Brain microvascular endothelial cell (primary cell): Measurements from ENCODE around the gene KIAA0040.

Source experiments
- DNase-seq: peaks from one replicate; pipeline ENCODE4 v3.0.0-alpha.2; 2020
- H3K27ac ChIP-seq: fragments of 250-450 bp; sonication (Bioruptor Pico); 2 replicates; pipeline ENCODE4 v1.5.1; 2020; ENCODE audit warnings: mild to moderate bottlenecking, moderate library complexity
- H3K27me3 ChIP-seq: fragments of 250-450 bp; sonication (Bioruptor Pico); replicated peaks from 2 replicates; pipeline ENCODE4 v1.5.1; 2020; ENCODE audit warnings: mild to moderate bottlenecking
- H3K36me3 ChIP-seq: fragments of 250-450 bp; sonication (Bioruptor Pico); replicated peaks from 2 replicates; pipeline ENCODE4 v1.5.1; 2020; ENCODE audit warnings: mild to moderate bottlenecking
- H3K4me3 ChIP-seq: 2 replicates; pipeline ENCODE4 v1.5.1; 2011; ENCODE audit warnings: low read depth, mild to moderate bottlenecking, control low read depth, low read length, moderate library complexity
- CTCF ChIP-seq: IDR thresholded peaks from 2 replicates; pipeline ENCODE4 v1.5.1; 2011; ENCODE audit warnings: low read depth, mild to moderate bottlenecking, moderate library complexity, low read length, control low read depth, inconsistent platforms; ENCODE audit errors: missing control alignments
- in situ Hi-C: cut with HindIII; loops from 2 replicates; pipeline ENCODE4 v1.10.0; 2017; ENCODE audit warnings: low sequenced_read_pairs, low pct_ligation_motif_present

KIAA0040 gene

GRCh38 chr1:175183586-175183985, 9.0 kb downstream of the KIAA0040 start:
- in situ Hi-C loops = no loop called here
- H3K27ac ChIP-seq = no peak overlapping the region
- H3K27me3 ChIP-seq = no peaks in the 10 kb centered on the region
- no peak overlapping the region for H3K4me3 ChIP-seq
- TF ChIP-seq CTCF = no peak
- no peak for DNase-seq
- no peaks in the 10 kb centered on the region for H3K36me3 ChIP-seq

GRCh38 chr1:175182201-175182746, 10.3 kb downstream of the KIAA0040 start:
- Histone ChIP-seq H3K27ac (no peak overlapping the region), H3K36me3 (no peaks in the 10 kb centered on the region), H3K27me3 (no peaks in the 10 kb centered on the region), H3K4me3 (no peak overlapping the region)
- TF ChIP-seq CTCF = no peak
- in situ Hi-C loops = no loop called here
- DNase-seq = no peak

- no peak overlapping the region for H3K27ac ChIP-seq
- no peaks in the 10 kb centered on the region for H3K27me3 ChIP-seq
- no peak for TF ChIP-seq CTCF
- no peak overlapping the region for H3K4me3 ChIP-seq
- DNase-seq = no peak
- in situ Hi-C loops = no loop called here
- H3K36me3 ChIP-seq = no peaks in the 10 kb centered on the region
These were observed 12.6 kb downstream of the KIAA0040 start for GRCh38 chr1:175179837-175180590.

- no peaks in the 10 kb centered on the region for H3K36me3 ChIP-seq
- in situ Hi-C loops = no loop called here
- no peak for DNase-seq
These were observed 14.1 kb downstream of the KIAA0040 start for GRCh38 chr1:175178456-175178855.

GRCh38 chr1:175178056-175178455, 14.5 kb downstream of the KIAA0040 start:
- Histone ChIP-seq H3K36me3 (no peaks in the 10 kb centered on the region), H3K27me3 (no peaks in the 10 kb centered on the region), H3K27ac (no peak overlapping the region), H3K4me3 (no peak overlapping the region)
- in situ Hi-C loops = no loop called here
- no peak for TF ChIP-seq CTCF
- DNase-seq = no peak

More at GRCh38 chr1:175178456-175178855, 14.1 kb downstream of the KIAA0040 start:
- Histone ChIP-seq H3K27ac (no peak overlapping the region), H3K4me3 (no peak overlapping the region), H3K27me3 (no peaks in the 10 kb centered on the region)
- no peak for TF ChIP-seq CTCF

DNA sequence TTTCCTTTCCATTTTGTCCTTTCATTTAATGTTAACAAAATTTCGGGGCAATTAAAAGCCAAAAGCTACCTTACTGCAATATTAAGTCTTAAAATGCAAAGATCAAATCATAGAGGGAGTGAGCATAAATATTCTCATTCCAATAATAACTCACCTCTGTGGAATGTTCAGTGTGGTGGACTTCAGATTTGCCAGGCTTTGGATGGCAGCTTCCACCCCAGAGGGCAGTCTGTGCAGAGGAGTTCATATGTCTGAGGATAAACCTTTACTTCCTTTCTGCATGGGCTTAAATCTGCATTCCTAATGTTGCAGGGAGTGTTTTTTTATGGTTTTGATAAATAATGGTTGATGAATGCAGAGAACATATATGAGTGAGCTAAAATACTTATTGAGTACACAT, 16.3 kb downstream of the KIAA0040 start:
- Histone ChIP-seq H3K4me3 (no peak overlapping the region), H3K27me3 (no peaks in the 10 kb centered on the region), H3K27ac (no peak overlapping the region), H3K36me3 (no peaks in the 10 kb centered on the region)
- in situ Hi-C loops = no loop called here
- TF ChIP-seq CTCF = no peak
- no peak for DNase-seq
